K562 (cell line): ENCODE measurements around the gene COX19. TPM values are rescaled to one million over a fixed set of nuclear protein-coding genes. Genes with fewer than 3 reads are reported as not detected.
A peak's percentile ranks its signal among the peaks of the same experiment; 100 is the strongest.

Experiments
- ATAC-seq: fragments of 200-7000 bp; cut with Tn5 transposase; 3 replicates; pipeline ENCODE4 v1.9.1; 2020; ENCODE audit warnings: moderate library complexity
- BruUV-seq: library from RNA; stranded (reverse); fragments of 400-500 nt; replicated peaks from 2 replicates; lab custom pipeline; 2021; lab: Mats Ljungman, UMichigan
- CTCF ChIA-PET: fragments of 300-600 bp; formaldehyde crosslinking; extraction: SDS; loops from one replicate; lab custom pipeline; 2021; ENCODE audit warnings: low intra/inter-chr PET ratio; lab: Yijun Ruan, JAX
- POLR2A ChIA-PET: fragments of 300-600, 350-650 bp; sonication (Branson Sonifier 250); formaldehyde crosslinking; extraction: SDS; loops from one replicate; lab custom pipeline; 2021; ENCODE audit warnings: antibody characterized with exemption, inconsistent platforms; lab: Yijun Ruan, JAX
- DNase-seq, 4 experiments: peaks; one replicate each; pipeline versions ENCODE4 v3.0.0 to v3.0.0-alpha.2; 2011 to 2018; ENCODE audit warnings: low spot score in 3 of 4, mixed read lengths in 3 of 4; ENCODE audit errors: extremely low read depth in 1 of 4
- FAIRE-seq: peaks from 2 replicates; lab custom pipeline; 2011; peaks lifted over from hg19 to GRCh38; lab: Jason Lieb, UNC
- H2AFZ ChIP-seq: 2 replicates; pipeline ENCODE4 v1.6.0; 2011; ENCODE audit warnings: low read depth, low read length, control low read depth, inconsistent platforms
- H3K27ac ChIP-seq: fragments of 200-600 bp; 3 replicates; pipeline ENCODE4 v1.8.0; 2011; ENCODE audit warnings: low read depth, mild to moderate bottlenecking, control low read depth, inconsistent platforms, low read length, moderate library complexity, mixed read lengths; ENCODE audit errors: extremely low read depth
- H3K27me3 ChIP-seq, 2 experiments: fragments of 300-600 bp in 1 of 2; 2 replicates in 1 of 2; 3 replicates in 1 of 2; pipeline versions ENCODE4 v1.6.0 to v1.8.0; 2011; ENCODE audit warnings: inconsistent platforms in 2 of 2, low read length in 2 of 2, mild to moderate bottlenecking in 1 of 2, mixed read lengths in 1 of 2, moderate library complexity in 1 of 2; ENCODE audit not compliant: control insufficient read depth in 2 of 2, insufficient read depth in 2 of 2
- H3K36me3 ChIP-seq: fragments of 300-600 bp; 3 replicates; pipeline ENCODE4 v1.8.0; 2011; ENCODE audit warnings: mild to moderate bottlenecking, low read length, inconsistent platforms; ENCODE audit not compliant: control insufficient read depth, insufficient read depth
- H3K4me1 ChIP-seq, 2 experiments: fragments of 200-600 bp in 1 of 2; replicated peaks in 1 of 2; 2 replicates in 1 of 2; 3 replicates in 1 of 2; pipeline versions ENCODE4 v1.5.1 to v1.8.0; 2011; ENCODE audit warnings: inconsistent platforms in 2 of 2, low read length in 2 of 2, mild to moderate bottlenecking in 1 of 2, mixed read lengths in 1 of 2, moderate library complexity in 1 of 2; ENCODE audit not compliant: control insufficient read depth in 2 of 2, insufficient read depth in 2 of 2
- H3K4me2 ChIP-seq: 2 replicates; pipeline ENCODE4 v1.6.1; 2011; ENCODE audit warnings: low read length, control low read depth, inconsistent platforms, mixed read lengths; ENCODE audit not compliant: insufficient read depth
- H3K4me3 ChIP-seq: fragments of 200-600 bp; sonication (generic), shearing (Covaris generic); 2 replicates; pipeline ENCODE4 v1.5.1; 2016; ENCODE audit warnings: control low read depth, inconsistent platforms
- H3K79me2 ChIP-seq: fragments of 200-600 bp; 3 replicates; pipeline ENCODE4 v1.8.0; 2011; ENCODE audit warnings: low read length, inconsistent platforms; ENCODE audit not compliant: control insufficient read depth, insufficient read depth
- H3K9ac ChIP-seq, 2 experiments: 2 replicates each; pipeline versions ENCODE4 v1.6.0 to v1.6.1; 2011; ENCODE audit warnings: low read depth in 2 of 2, low read length in 2 of 2, control low read depth in 1 of 2, inconsistent platforms in 1 of 2, mild to moderate bottlenecking in 1 of 2, mixed read lengths in 1 of 2; ENCODE audit not compliant: insufficient read depth in 1 of 2
- H3K9me1 ChIP-seq: one replicate; pipeline ENCODE4 v1.6.0; 2011; ENCODE audit warnings: inconsistent platforms, mild to moderate bottlenecking, low read length, moderate library complexity; ENCODE audit not compliant: control insufficient read depth, insufficient read depth
- H3K9me3 ChIP-seq: replicated peaks from 2 replicates; pipeline ENCODE4 v1.5.1; 2011; ENCODE audit warnings: low read depth, low read length, inconsistent platforms; ENCODE audit not compliant: control insufficient read depth, insufficient read depth
- H4K20me1 ChIP-seq: replicated peaks from 2 replicates; pipeline ENCODE4 v1.6.1; 2011; ENCODE audit warnings: low read length, inconsistent platforms, mixed read lengths; ENCODE audit not compliant: control insufficient read depth, insufficient read depth
- FIP1L1 ChIP-seq: fragments of 200-400 bp; formaldehyde crosslinking; IDR thresholded peaks from 2 replicates; pipeline ENCODE4 v1.6.1; 2018; ENCODE audit warnings: mild to moderate bottlenecking, low read depth, low read length; ENCODE audit not compliant: poor library complexity, severe bottlenecking
- MAX ChIP-seq: sonication (generic); formaldehyde crosslinking; IDR thresholded peaks from 2 replicates; pipeline ENCODE4 v1.9.0; 2022; ENCODE audit warnings: mild to moderate bottlenecking, missing genetic modification reagents
- MTA3 ChIP-seq: fragments of 450-650 bp; formaldehyde crosslinking; IDR thresholded peaks from 2 replicates; pipeline ENCODE4 v1.6.1; 2017; ENCODE audit warnings: mild to moderate bottlenecking, borderline replicate concordance
- WGBS: fragments of 100-300 bp; shearing (Covaris generic); methylation state at CpG from one replicate; pipeline ENCODE4 v1.1.6; 2016; ENCODE audit warnings: low coverage, mixed read lengths; ENCODE audit not compliant: insufficient coverage; ENCODE audit errors: missing lambda C conversion rate; 5-methylcytosine and 5-hydroxymethylcytosine counted together
- in situ Hi-C: fragments of 300-500 bp; cut with MboI; formaldehyde crosslinking; loops from 4 replicates; pipeline ENCODE4 v1.15.0; 2018; ENCODE audit warnings: inconsistent platforms, mixed read lengths
- intact Hi-C: fragments of 100-400 bp; cut with micrococcal nuclease; formaldehyde crosslinking; loops from 2 replicates; pipeline ENCODE4 v1.14.2; 2022
- polyA plus RNA-seq, 8 experiments: library from polyadenylated mRNA; depleted of rRNA in 4 of 8; stranded (reverse) in 5 of 8; unstranded in 3 of 8; fragments of >200 nt; fragmentation: Nextera tagmentation in 2 of 8; fragmentation: Illumina TruSeq in 1 of 8; extraction: Ambion mirVana in 2 of 8; extraction: Trizol in 1 of 8; gene quantifications; 2 replicates each; pipeline versions ENCODE4 v1.2.1 to v1.2.3, GENCODE V29; 2011 to 2014; ENCODE audit warnings: inconsistent platforms in 1 of 8, missing spikeins in 1 of 8
- total RNA-seq, 7 experiments: library from RNA; depleted of rRNA in 6 of 7; stranded (reverse); fragments of >200 nt in 6 of 7; fragmentation: Illumina TruSeq in 2 of 7; extraction: Trizol in 2 of 7; gene quantifications; 2 replicates each; pipeline versions ENCODE4 v1.2.1 to v1.2.3, GENCODE V29; 2011 to 2021; ENCODE audit warnings: low replicate concordance in 1 of 7

COX19 gene
- total and polyA plus RNA-seq, 9 of the 15 experiments (the other 6 are each of a cell fraction or from before 2014, with no cell fraction given): 5.2 to 10.5 (median 7.9) TPM

- H3K4me1 ChIP-seq: peaks cover 0 to 62% of the 10 kb centered on the region in 2 experiments; a peak in 2 of 5 replicates
- H3K79me2 ChIP-seq: no peaks in the 10 kb centered on the region
- no TSS peak for BruUV-seq
- intact Hi-C loops (no loop called here), in situ Hi-C loops (loop anchor here (25.0 kb wide), 1 partner anchor 179 kb away; the partner anchor contains the start of gene ZFAND2A)
- no peak within 1 kb of the TSS for H3K27ac ChIP-seq
- CTCF ChIA-PET: no interaction called here
- ATAC-seq (no peak), DNase-seq (peak in 2 of 4 experiments; percentile 43 to 46), FAIRE-seq (no peak)
- peaks cover 12 to 48% of the 10 kb centered on the region in 2 experiments; a peak in 4 of 5 replicates for H3K27me3 ChIP-seq
- WGBS: 36% methylated on average over 18 of the region's 34 CpGs
- H3K9me1 ChIP-seq: peaks cover 2% of the 10 kb centered on the region
- H4K20me1 ChIP-seq: 0 out of 2 replicates have a peak, but pooled peaks cover 3% of the 10 kb centered on the region
- H3K4me2 ChIP-seq: no peak within 1 kb of the TSS
- H3K36me3 ChIP-seq: no peaks in the 10 kb centered on the region
- H3K9me3 ChIP-seq: no peaks in the 10 kb centered on the region; the same call in 1 of the 2 replicates
- H3K9ac ChIP-seq: no peak within 1 kb of the TSS; a peak in 2 of 4 replicates
- TF ChIP-seq FIP1L1 (peak; percentile 31), MTA3 (no peak), MAX (peak; percentile 51)
- no peak within 1 kb of the TSS for H2AFZ ChIP-seq
- POLR2A ChIA-PET: no interaction called here
- no peak within 1 kb of the TSS for H3K4me3 ChIP-seq
Observed at GRCh38 chr7:983004-983615, 7.8 kb upstream of the COX19 start, which contains the start of gene CYP2W1. Gene CYP2W1, plus strand, starts transcription at chr7:983181. Its CDS starts 31 bp downstream, at chr7:983212.
